CD14-positive monocyte (primary cell): Measurements from ENCODE around the gene TSSK1B. TPM values are rescaled to one million over a fixed set of nuclear protein-coding genes. Genes with fewer than 3 reads are reported as not detected.

Experiments
- DNase-seq, 3 donors: peaks; one replicate each; pipeline ENCODE4 v3.0.0-alpha.2; 2011 to 2022
- H2AFZ ChIP-seq: 2 replicates; pipeline ENCODE4 v1.6.0; 2012; ENCODE audit warnings: mild to moderate bottlenecking, low read depth, low read length, inconsistent platforms; ENCODE audit not compliant: insufficient read depth, poor library complexity, severe bottlenecking
- H3K27ac ChIP-seq, 2 donors: 1 replicate in 1 of 2; 2 replicates in 1 of 2; pipeline ENCODE4 v1.5.1; 2012 to 2013; ENCODE audit warnings: low read length in 2 of 2, control low read depth in 1 of 2, inconsistent platforms in 1 of 2, low read depth in 1 of 2, mild to moderate bottlenecking in 1 of 2
- H3K27me3 ChIP-seq, 2 donors: one replicate each; pipeline versions ENCODE4 v1.6.0 to v1.6.1; 2011 to 2013; ENCODE audit warnings: low read length in 2 of 2; ENCODE audit not compliant: control insufficient read depth in 2 of 2, insufficient read depth in 2 of 2
- H3K36me3 ChIP-seq, 2 donors: replicated peaks in 1 of 2; 1 replicate in 1 of 2; 2 replicates in 1 of 2; pipeline versions ENCODE4 v1.5.1 to v1.6.1; 2012 to 2013; ENCODE audit warnings: low read length in 2 of 2, control low read depth in 1 of 2, inconsistent platforms in 1 of 2, mild to moderate bottlenecking in 1 of 2; ENCODE audit not compliant: insufficient read depth in 2 of 2, control insufficient read depth in 1 of 2
- H3K4me1 ChIP-seq, 2 donors: 1 replicate in 1 of 2; 2 replicates in 1 of 2; pipeline versions ENCODE4 v1.5.1 to v1.6.1; 2012 to 2013; ENCODE audit warnings: low read length in 2 of 2, control low read depth in 1 of 2, inconsistent platforms in 1 of 2, mild to moderate bottlenecking in 1 of 2, moderate library complexity in 1 of 2; ENCODE audit not compliant: insufficient read depth in 2 of 2, control insufficient read depth in 1 of 2
- H3K4me2 ChIP-seq: replicated peaks from 2 replicates; pipeline ENCODE3; 2012; ENCODE audit warnings: low read length, moderate library complexity, mild to moderate bottlenecking; ENCODE audit not compliant: poor library complexity, severe bottlenecking; ENCODE audit errors: extremely low read depth
- H3K4me3 ChIP-seq, 3 experiments: fragments of 200-600 bp in 1 of 3; sonication (generic) in 1 of 3; replicated peaks in 1 of 3; 1 replicate in 2 of 3; 2 replicates in 1 of 3; pipeline ENCODE4 v1.5.1; 2011 to 2013; ENCODE audit warnings: low read length in 3 of 3, mild to moderate bottlenecking in 3 of 3, control low read depth in 2 of 3, low read depth in 2 of 3, inconsistent platforms in 1 of 3, moderate library complexity in 1 of 3
- H3K79me2 ChIP-seq: 2 replicates; pipeline ENCODE4 v1.6.0; 2012; ENCODE audit warnings: mild to moderate bottlenecking, control low read depth, inconsistent platforms, low read length, moderate library complexity; ENCODE audit not compliant: insufficient read depth
- H3K9ac ChIP-seq: 2 replicates; pipeline ENCODE4 v1.6.0; 2017; ENCODE audit warnings: low read length, mild to moderate bottlenecking; ENCODE audit not compliant: insufficient read depth, poor library complexity, severe bottlenecking
- H3K9me3 ChIP-seq, 2 donors: replicated peaks in 1 of 2; 1 replicate in 1 of 2; 2 replicates in 1 of 2; pipeline versions ENCODE4 v1.5.1 to v1.6.1; 2012 to 2013; ENCODE audit warnings: low read length in 2 of 2, control low read depth in 1 of 2; ENCODE audit not compliant: control insufficient read depth in 1 of 2, insufficient read depth in 1 of 2
- H4K20me1 ChIP-seq: 2 replicates; pipeline ENCODE4 v1.6.0; 2012; ENCODE audit warnings: mild to moderate bottlenecking, low read length, control low read depth, moderate library complexity; ENCODE audit not compliant: insufficient read depth
- H3K27ac Mint-ChIP-seq, 7 donors: one replicate each; pipeline ENCODE4 v1.8.0; 2020; ENCODE audit warnings: mild to moderate bottlenecking in 7 of 7, mixed read lengths in 7 of 7, moderate library complexity in 6 of 7, inconsistent platforms in 2 of 7
- H3K27me3 Mint-ChIP-seq, 3 donors: one replicate each; pipeline ENCODE4 v1.8.0; 2021 to 2022; ENCODE audit warnings: low read depth in 3 of 3, mild to moderate bottlenecking in 3 of 3, mixed read lengths in 3 of 3, moderate library complexity in 3 of 3, inconsistent platforms in 1 of 3
- H3K36me3 Mint-ChIP-seq, 2 donors: one replicate each; pipeline ENCODE4 v1.8.0; 2020; ENCODE audit warnings: mixed read lengths in 2 of 2, inconsistent platforms in 1 of 2, mild to moderate bottlenecking in 1 of 2
- H3K4me1 Mint-ChIP-seq: one replicate; pipeline ENCODE4 v1.8.0; 2020; ENCODE audit warnings: mild to moderate bottlenecking, mixed read lengths
- H3K4me3 Mint-ChIP-seq, 2 donors: one replicate each; pipeline ENCODE4 v1.8.0; 2020; ENCODE audit warnings: mild to moderate bottlenecking in 2 of 2, mixed read lengths in 2 of 2, moderate library complexity in 1 of 2
- H3K9me3 Mint-ChIP-seq, 7 donors: one replicate each; pipeline ENCODE4 v1.8.0; 2020 to 2022; ENCODE audit warnings: mixed read lengths in 7 of 7, mild to moderate bottlenecking in 6 of 7, moderate library complexity in 6 of 7, inconsistent platforms in 2 of 7
- WGBS: methylation state at CpG from one replicate; pipeline ENCODE4 v1.1.5; 2013; ENCODE audit warnings: missing lambda C conversion rate; ENCODE audit not compliant: insufficient coverage; 5-methylcytosine and 5-hydroxymethylcytosine counted together
- intact Hi-C, 2 donors: fragments of 100-400 bp; cut with micrococcal nuclease; formaldehyde crosslinking; loops; one replicate each; pipeline versions ENCODE4 v1.15.0 to v1.15.1; 2023
- polyA plus RNA-seq, 3 donors: library from polyadenylated mRNA; depleted of rRNA in 1 of 3; unstranded in 2 of 3; stranded (reverse) in 1 of 3; fragments of 300-500 nt in 2 of 3; fragments of >200 nt in 1 of 3; fragmentation: Illumina TruSeq in 2 of 3; gene quantifications; 1 replicate in 2 of 3; 2 replicates in 1 of 3; pipeline ENCODE4 v1.2.3, GENCODE V29; 2012 to 2021
- TF ChIP-seq, protein P1 (sequence below): fragments of 200-600 bp; IDR thresholded peaks from one replicate; pipeline ENCODE4 v1.8.0; 2022; ENCODE audit warnings: antibody characterized with exemption, mild to moderate bottlenecking

The TSSK1B gene
- polyA plus RNA-seq, 3 donors = not detected

DNA sequence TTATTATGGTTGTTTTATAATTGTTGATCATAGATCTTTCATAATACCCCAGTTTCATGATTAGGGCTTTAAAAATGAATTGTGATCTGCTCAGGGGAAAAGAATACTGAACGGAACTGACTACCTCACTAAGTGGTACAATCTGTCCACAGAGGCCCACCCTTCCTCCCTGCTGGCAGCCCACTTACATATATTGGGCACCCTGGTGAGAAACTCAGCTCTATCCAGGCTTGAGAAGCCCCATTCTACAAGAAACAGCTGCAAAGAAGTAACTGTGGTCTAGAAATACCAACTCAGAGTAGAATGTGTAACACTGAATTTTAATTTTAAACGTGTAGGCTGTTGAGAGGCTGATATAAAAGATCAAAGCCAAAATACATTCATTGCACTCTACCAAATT, 46.9 kb downstream of the TSSK1B start:
- Mint-ChIP-seq H3K4me3 (no peak overlapping the region), H3K27ac (no peak overlapping the region), H3K36me3 (no peaks in the 10 kb centered on the region), H3K4me1 (peaks cover 4% of the 10 kb centered on the region), H3K27me3 (peaks cover 20 to 41% (median 23%) of the 10 kb centered on the region in 3 donors), H3K9me3 (peaks cover 0 to 2% (median 0%) of the 10 kb centered on the region in 7 donors)
- Histone ChIP-seq H3K36me3 (no peaks in the 10 kb centered on the region), H3K9ac (no peak overlapping the region), H3K4me1 (no peaks in the 10 kb centered on the region), H3K4me3 (no peak overlapping the region), H3K9me3 (no peaks in the 10 kb centered on the region), H4K20me1 (no peaks in the 10 kb centered on the region), H3K4me2 (no peak overlapping the region), H3K79me2 (no peaks in the 10 kb centered on the region), H2AFZ (no peak overlapping the region), H3K27me3 (peaks cover 31 to 46% of the 10 kb centered on the region in 2 donors), H3K27ac (no peak overlapping the region)
- intact Hi-C loops = loop anchor here in 1 of 2 donors (10.0 kb wide), 1 partner anchor 217 kb away; no protein-coding TSS in a partner anchor
- no CpG with 5 or more reads among the region's 2 CpGs for WGBS
- TF ChIP-seq, protein P1, sequence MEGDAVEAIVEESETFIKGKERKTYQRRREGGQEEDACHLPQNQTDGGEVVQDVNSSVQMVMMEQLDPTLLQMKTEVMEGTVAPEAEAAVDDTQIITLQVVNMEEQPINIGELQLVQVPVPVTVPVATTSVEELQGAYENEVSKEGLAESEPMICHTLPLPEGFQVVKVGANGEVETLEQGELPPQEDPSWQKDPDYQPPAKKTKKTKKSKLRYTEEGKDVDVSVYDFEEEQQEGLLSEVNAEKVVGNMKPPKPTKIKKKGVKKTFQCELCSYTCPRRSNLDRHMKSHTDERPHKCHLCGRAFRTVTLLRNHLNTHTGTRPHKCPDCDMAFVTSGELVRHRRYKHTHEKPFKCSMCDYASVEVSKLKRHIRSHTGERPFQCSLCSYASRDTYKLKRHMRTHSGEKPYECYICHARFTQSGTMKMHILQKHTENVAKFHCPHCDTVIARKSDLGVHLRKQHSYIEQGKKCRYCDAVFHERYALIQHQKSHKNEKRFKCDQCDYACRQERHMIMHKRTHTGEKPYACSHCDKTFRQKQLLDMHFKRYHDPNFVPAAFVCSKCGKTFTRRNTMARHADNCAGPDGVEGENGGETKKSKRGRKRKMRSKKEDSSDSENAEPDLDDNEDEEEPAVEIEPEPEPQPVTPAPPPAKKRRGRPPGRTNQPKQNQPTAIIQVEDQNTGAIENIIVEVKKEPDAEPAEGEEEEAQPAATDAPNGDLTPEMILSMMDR = no peak
- no peak for DNase-seq

DNA sequence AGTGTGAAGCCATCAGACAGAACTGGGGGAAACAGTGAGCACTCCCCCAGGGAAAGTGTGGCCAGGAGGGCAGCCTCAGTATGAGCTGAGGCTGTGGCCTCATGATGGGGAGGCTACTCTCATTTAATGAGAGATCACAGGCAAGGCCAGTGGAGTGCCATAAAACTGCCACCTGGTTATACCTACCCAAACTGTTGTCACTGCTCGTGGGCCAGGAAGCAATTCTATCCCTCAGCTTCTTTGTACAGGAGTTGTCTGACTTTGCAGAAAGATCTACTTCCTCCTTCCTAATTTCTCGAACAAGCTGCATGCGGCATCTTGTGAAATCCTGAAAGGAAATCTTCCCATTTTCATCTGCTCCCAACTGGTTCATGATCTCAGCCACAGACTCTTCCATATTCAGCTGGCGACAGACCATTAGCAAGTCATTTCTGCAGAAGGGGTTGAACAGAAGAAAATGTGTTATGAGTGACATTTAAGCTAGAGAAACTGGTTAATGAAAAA, 50.0 kb downstream of the TSSK1B start:
- no peaks in the 10 kb centered on the region for H3K4me1 ChIP-seq
- no peak overlapping the region for H2AFZ ChIP-seq
- H3K79me2 ChIP-seq = no peaks in the 10 kb centered on the region
- H3K9me3 ChIP-seq = no peaks in the 10 kb centered on the region
- peaks cover 54 to 68% of the 10 kb centered on the region in 2 donors for H3K27me3 ChIP-seq
- TF ChIP-seq, protein P1 = no peak
- no peak overlapping the region for H3K9ac ChIP-seq
- peaks cover 4% of the 10 kb centered on the region for H3K4me1 Mint-ChIP-seq
- 0% methylated on average over 3 of the region's 4 CpGs for WGBS
- no peak overlapping the region for H3K27ac ChIP-seq
- intact Hi-C loops = loop anchor here in 1 of 2 donors (10.0 kb wide), 1 partner anchor 220 kb away; no protein-coding TSS in a partner anchor
- no peak overlapping the region for H3K27ac Mint-ChIP-seq
- no peaks in the 10 kb centered on the region for H3K36me3 Mint-ChIP-seq
- peaks cover 0 to 5% (median 0%) of the 10 kb centered on the region in 7 donors for H3K9me3 Mint-ChIP-seq
- H3K36me3 ChIP-seq = no peaks in the 10 kb centered on the region
- H3K4me3 Mint-ChIP-seq = peak overlapping the region in 1 of 2 donors; percentile 40
- H3K4me3 ChIP-seq = no peak overlapping the region
- H4K20me1 ChIP-seq = no peaks in the 10 kb centered on the region
- no peak overlapping the region for H3K4me2 ChIP-seq
- H3K27me3 Mint-ChIP-seq = peaks cover 35 to 59% (median 37%) of the 10 kb centered on the region in 3 donors
- DNase-seq = no peak
